H9 (cell line): Measurements from ENCODE around the gene TCEA3. TPM values are rescaled to one million over a fixed set of nuclear protein-coding genes. Genes with fewer than 3 reads are reported as not detected.

Source experiments
- DNase-seq: peaks from one replicate; pipeline ENCODE4 v3.0.0-alpha.2; 2017
- H2AFZ ChIP-seq: one replicate; pipeline ENCODE4 v1.6.1; 2013; ENCODE audit warnings: mild to moderate bottlenecking, low read length, control low read depth, moderate library complexity
- H2AK5ac ChIP-seq: 2 replicates; pipeline ENCODE4 v1.6.1; 2013; ENCODE audit warnings: low read length, control low read depth, mixed read lengths; ENCODE audit not compliant: insufficient read length
- H2BK120ac ChIP-seq: one replicate; pipeline ENCODE4 v1.6.1; 2013; ENCODE audit warnings: low read depth, mild to moderate bottlenecking, low read length, control low read depth, inconsistent platforms; ENCODE audit not compliant: poor library complexity, severe bottlenecking
- H2BK12ac ChIP-seq: 2 replicates; pipeline ENCODE4 v1.6.1; 2013; ENCODE audit warnings: low read length, control low read depth, mixed read lengths, low read depth; ENCODE audit not compliant: insufficient read length
- H2BK15ac ChIP-seq: 2 replicates; pipeline ENCODE4 v1.6.1; 2013; ENCODE audit warnings: low read depth, low read length, control low read depth
- H2BK20ac ChIP-seq: one replicate; pipeline ENCODE4 v1.6.1; 2013; ENCODE audit warnings: low read depth, mild to moderate bottlenecking, low read length, control low read depth, inconsistent platforms; ENCODE audit not compliant: poor library complexity, severe bottlenecking
- H2BK5ac ChIP-seq: 2 replicates; pipeline ENCODE4 v1.6.1; 2013; ENCODE audit warnings: low read length, control low read depth, mixed read lengths; ENCODE audit not compliant: insufficient read length
- H3K14ac ChIP-seq: 2 replicates; pipeline ENCODE4 v1.6.1; 2013; ENCODE audit warnings: low read length, control low read depth; ENCODE audit not compliant: insufficient read depth
- H3K18ac ChIP-seq: 2 replicates; pipeline ENCODE4 v1.6.1; 2013; ENCODE audit warnings: low read depth, mild to moderate bottlenecking, mixed read lengths, low read length, control low read depth; ENCODE audit not compliant: insufficient read length
- H3K23ac ChIP-seq: 2 replicates; pipeline ENCODE4 v1.6.1; 2013; ENCODE audit warnings: low read length, control low read depth, mixed read lengths, low read depth; ENCODE audit not compliant: insufficient read length
- H3K23me2 ChIP-seq: 2 replicates; pipeline ENCODE4 v1.6.1; 2013; ENCODE audit warnings: low read depth, mild to moderate bottlenecking, mixed read lengths, low read length, control low read depth; ENCODE audit not compliant: insufficient read length, poor library complexity, severe bottlenecking
- H3K27ac ChIP-seq: 2 replicates; pipeline ENCODE4 v1.5.1; 2013; ENCODE audit warnings: low read length, control low read depth, mixed read lengths, low read depth; ENCODE audit not compliant: insufficient read length
- H3K27me3 ChIP-seq: 2 replicates; pipeline ENCODE4 v1.6.1; 2013; ENCODE audit warnings: low read length, control low read depth, inconsistent platforms; ENCODE audit not compliant: insufficient read depth
- H3K4ac ChIP-seq: 2 replicates; pipeline ENCODE4 v1.6.1; 2013; ENCODE audit warnings: low read depth, mild to moderate bottlenecking, control low read depth, inconsistent platforms, low read length, moderate library complexity
- H3K4me1 ChIP-seq: 2 replicates; pipeline ENCODE4 v1.6.1; 2013; ENCODE audit warnings: low read length, control low read depth, inconsistent platforms; ENCODE audit not compliant: insufficient read depth
- H3K4me2 ChIP-seq: 2 replicates; pipeline ENCODE4 v1.6.1; 2013; ENCODE audit warnings: low read length, control low read depth, mixed read lengths; ENCODE audit not compliant: insufficient read length, insufficient read depth
- H3K56ac ChIP-seq: 2 replicates; pipeline ENCODE4 v1.6.1; 2013; ENCODE audit warnings: low read depth, mild to moderate bottlenecking, mixed read lengths, low read length, control low read depth; ENCODE audit not compliant: insufficient read length
- H3K79me1 ChIP-seq: 2 replicates; pipeline ENCODE4 v1.6.1; 2013; ENCODE audit warnings: low read depth, mild to moderate bottlenecking, moderate library complexity, low read length, control low read depth, inconsistent platforms; ENCODE audit not compliant: insufficient read depth, poor library complexity, severe bottlenecking
- H3K79me2 ChIP-seq: 2 replicates; pipeline ENCODE4 v1.6.1; 2013; ENCODE audit warnings: low read length, control low read depth, inconsistent platforms; ENCODE audit not compliant: insufficient read depth
- H3K9ac ChIP-seq: 2 replicates; pipeline ENCODE4 v1.6.1; 2013; ENCODE audit warnings: low read length, control low read depth, mixed read lengths; ENCODE audit not compliant: insufficient read length; ENCODE audit errors: extremely low read depth
- H3K9me3 ChIP-seq: one replicate; pipeline ENCODE4 v1.6.1; 2013; ENCODE audit warnings: low read depth, low read length, inconsistent platforms; ENCODE audit not compliant: control insufficient read depth
- H3T11ph ChIP-seq: one replicate; pipeline ENCODE4 v1.6.1; 2013; ENCODE audit warnings: mild to moderate bottlenecking, low read length, control low read depth, inconsistent platforms
- H4K20me1 ChIP-seq: one replicate; pipeline ENCODE4 v1.6.1; 2013; ENCODE audit not compliant: control insufficient read depth, insufficient read length, insufficient read depth
- H4K5ac ChIP-seq: 2 replicates; pipeline ENCODE4 v1.6.1; 2013; ENCODE audit warnings: low read depth, mild to moderate bottlenecking, mixed read lengths, low read length, control low read depth; ENCODE audit not compliant: insufficient read length
- H4K8ac ChIP-seq: replicated peaks from 2 replicates; pipeline ENCODE4 v1.6.1; 2013; ENCODE audit warnings: low read length, control low read depth, mixed read lengths, low read depth; ENCODE audit not compliant: insufficient read length
- H4K91ac ChIP-seq: 2 replicates; pipeline ENCODE4 v1.6.1; 2013; ENCODE audit warnings: low read depth, mild to moderate bottlenecking, moderate library complexity, mixed read lengths, low read length, control low read depth; ENCODE audit not compliant: insufficient read length
- H3K27ac Mint-ChIP-seq, 3 experiments: 2 replicates in 2 of 3; 3 replicates in 1 of 3; pipeline ENCODE4 v1.8.0; 2020 to 2021; ENCODE audit warnings: mixed read lengths in 3 of 3, mild to moderate bottlenecking in 1 of 3, moderate library complexity in 1 of 3
- H3K27me3 Mint-ChIP-seq: 2 replicates; pipeline ENCODE4 v1.8.0; 2021; ENCODE audit warnings: low read depth, mild to moderate bottlenecking, moderate library complexity, mixed read lengths
- H3K36me3 Mint-ChIP-seq, 3 experiments: 2 replicates in 2 of 3; 3 replicates in 1 of 3; pipeline ENCODE4 v1.8.0; 2020 to 2021; ENCODE audit warnings: low read depth in 3 of 3, mixed read lengths in 3 of 3; ENCODE audit not compliant: insufficient read depth in 1 of 3
- H3K4me1 Mint-ChIP-seq, 2 experiments: 2 replicates each; pipeline ENCODE4 v1.8.0; 2020; ENCODE audit warnings: mixed read lengths in 2 of 2
- H3K4me3 Mint-ChIP-seq, 2 experiments: 2 replicates in 1 of 2; 3 replicates in 1 of 2; pipeline ENCODE4 v1.8.0; 2020 to 2021; ENCODE audit warnings: mild to moderate bottlenecking in 2 of 2, mixed read lengths in 2 of 2, moderate library complexity in 1 of 2
- H3K9me3 Mint-ChIP-seq, 2 experiments: 2 replicates in 1 of 2; 3 replicates in 1 of 2; pipeline ENCODE4 v1.8.0; 2020; ENCODE audit warnings: mild to moderate bottlenecking in 2 of 2, mixed read lengths in 2 of 2, moderate library complexity in 1 of 2
- WGBS: extraction: QIAGEN DNeasy Blood & Tissue Kit; methylation state at CpG from one replicate; pipeline ENCODE4 v1.1.7; 2013; ENCODE audit warnings: missing lambda C conversion rate, low lambda C conversion rate, mixed read lengths; ENCODE audit not compliant: insufficient read length; ENCODE audit errors: extremely low coverage; 5-methylcytosine and 5-hydroxymethylcytosine counted together
- total RNA-seq: library from RNA; stranded (reverse); gene quantifications from 2 replicates; pipeline ENCODE4 v1.2.1, GENCODE V29; 2021
- TF ChIP-seq, protein P1 (sequence below): fragments of 200-600 bp; sonication (generic); conservative IDR thresholded peaks from 3 replicates; pipeline ENCODE4 v1.8.0; 2021; ENCODE audit warnings: antibody characterized with exemption, mild to moderate bottlenecking

TCEA3 gene
- total RNA-seq, 1 experiment from 2014 or later = 0.37 TPM

DNA sequence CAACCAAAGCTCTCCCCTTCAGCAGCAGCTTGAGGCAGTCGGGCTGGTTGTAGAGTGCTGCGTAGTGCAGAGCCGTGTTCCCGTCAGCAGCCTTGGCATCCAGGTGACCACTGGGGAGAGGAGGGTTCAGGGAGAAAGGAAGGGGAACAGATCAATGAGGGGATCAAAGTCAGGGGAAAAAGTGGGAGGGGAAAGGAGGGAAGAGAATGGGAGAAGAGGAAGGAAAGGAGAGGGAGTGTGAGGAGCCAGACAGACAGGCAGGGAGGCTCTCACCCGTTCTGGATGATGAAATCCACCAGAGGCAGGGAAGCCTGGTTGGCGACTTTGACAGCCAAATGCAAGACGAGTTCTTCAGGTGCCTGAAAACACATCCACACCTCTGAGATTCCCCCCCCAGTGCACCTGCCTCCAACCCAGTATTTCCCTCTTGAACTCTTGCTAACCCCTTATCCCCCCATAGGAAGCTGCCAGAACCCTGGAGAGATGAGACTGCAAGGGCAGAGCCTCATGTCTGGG is 9.8 kb upstream of the TCEA3 start:
- Histone ChIP-seq H4K20me1 (no peaks in the 10 kb centered on the region), H3K23me2 (no peaks in the 10 kb centered on the region), H3K18ac (no peak overlapping the region), H3K14ac (no peak overlapping the region), H2BK120ac (no peak overlapping the region), H3T11ph (no peak overlapping the region), H3K9me3 (no peaks in the 10 kb centered on the region), H2AFZ (no peak overlapping the region), H2AK5ac (no peak overlapping the region), H2BK20ac (no peak overlapping the region), H2BK15ac (no peak overlapping the region), H3K4ac (no peak overlapping the region), H2BK5ac (no peak overlapping the region), H3K23ac (no peak overlapping the region), H4K8ac (no peak overlapping the region), H4K91ac (no peak overlapping the region), H3K27ac (no peak overlapping the region), H3K9ac (no peak overlapping the region), H3K4me2 (no peak overlapping the region), H3K79me1 (no peaks in the 10 kb centered on the region), H2BK12ac (no peak overlapping the region), H3K27me3 (no peaks in the 10 kb centered on the region; the same call in 1 of the 2 replicates), H3K4me1 (no peaks in the 10 kb centered on the region), H3K56ac (no peak overlapping the region), H3K79me2 (no peaks in the 10 kb centered on the region), H4K5ac (no peak overlapping the region)
- H3K4me1 Mint-ChIP-seq = peaks cover 0 to 5% of the 10 kb centered on the region in 2 experiments; a peak in 2 of 4 replicates
- H3K27me3 Mint-ChIP-seq = peaks cover 2% of the 10 kb centered on the region
- no peaks in the 10 kb centered on the region for H3K9me3 Mint-ChIP-seq
- peaks cover 25 to 59% (median 50%) of the 10 kb centered on the region in 3 experiments for H3K36me3 Mint-ChIP-seq
- no peak overlapping the region for H3K4me3 Mint-ChIP-seq
- TF ChIP-seq, protein P1, sequence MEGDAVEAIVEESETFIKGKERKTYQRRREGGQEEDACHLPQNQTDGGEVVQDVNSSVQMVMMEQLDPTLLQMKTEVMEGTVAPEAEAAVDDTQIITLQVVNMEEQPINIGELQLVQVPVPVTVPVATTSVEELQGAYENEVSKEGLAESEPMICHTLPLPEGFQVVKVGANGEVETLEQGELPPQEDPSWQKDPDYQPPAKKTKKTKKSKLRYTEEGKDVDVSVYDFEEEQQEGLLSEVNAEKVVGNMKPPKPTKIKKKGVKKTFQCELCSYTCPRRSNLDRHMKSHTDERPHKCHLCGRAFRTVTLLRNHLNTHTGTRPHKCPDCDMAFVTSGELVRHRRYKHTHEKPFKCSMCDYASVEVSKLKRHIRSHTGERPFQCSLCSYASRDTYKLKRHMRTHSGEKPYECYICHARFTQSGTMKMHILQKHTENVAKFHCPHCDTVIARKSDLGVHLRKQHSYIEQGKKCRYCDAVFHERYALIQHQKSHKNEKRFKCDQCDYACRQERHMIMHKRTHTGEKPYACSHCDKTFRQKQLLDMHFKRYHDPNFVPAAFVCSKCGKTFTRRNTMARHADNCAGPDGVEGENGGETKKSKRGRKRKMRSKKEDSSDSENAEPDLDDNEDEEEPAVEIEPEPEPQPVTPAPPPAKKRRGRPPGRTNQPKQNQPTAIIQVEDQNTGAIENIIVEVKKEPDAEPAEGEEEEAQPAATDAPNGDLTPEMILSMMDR = no peak
- DNase-seq = no peak
- WGBS = no CpG with 5 or more reads among the region's 7 CpGs
- H3K27ac Mint-ChIP-seq = peak overlapping the region in 1 of 3 experiments; percentile 49; a peak in 1 of 7 replicates
